ENCODE results near the gene ALK.

Gene ALK

DNA sequence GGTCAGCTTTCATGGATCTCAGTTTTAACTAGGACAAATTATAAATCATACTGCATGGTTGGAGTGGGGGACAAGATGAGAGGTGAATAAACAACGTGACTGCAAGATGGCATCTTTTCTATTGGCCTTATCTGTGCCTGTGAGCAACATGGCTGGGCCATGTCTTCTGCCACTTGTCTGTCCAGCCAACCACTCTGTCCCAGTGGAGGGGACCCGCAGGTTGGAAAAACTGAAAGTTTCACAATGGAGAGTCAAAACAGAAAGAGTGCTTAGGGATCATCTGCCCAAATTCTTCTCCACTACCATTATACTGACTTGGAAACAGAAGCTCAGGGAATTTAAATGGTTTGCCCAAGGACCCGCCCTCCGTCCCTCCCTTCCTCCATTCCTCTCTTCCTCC, 104.1 kb downstream of the ALK start:
- no peak overlapping the region for H3K27ac ChIP-seq (ENCODE audit: low read depth, low read length)
- H3K4me3 ChIP-seq (ENCODE audit: low read depth, low read length) = no peak overlapping the region
- no peaks in the 10 kb centered on the region for H3K9me3 ChIP-seq (ENCODE audit: control insufficient read depth, insufficient read depth, low read depth, low read length)
- H3K36me3 ChIP-seq (ENCODE audit: control insufficient read depth, insufficient read depth, low read length) = no peaks in the 10 kb centered on the region
- no peak overlapping the region for H3K9ac ChIP-seq (ENCODE audit: low read length)
- H3K4me1 ChIP-seq (ENCODE audit: control insufficient read depth, insufficient read depth, low read length) = no peaks in the 10 kb centered on the region
- H3K27me3 ChIP-seq (ENCODE audit: control insufficient read depth, insufficient read depth, low read length) = no peaks in the 10 kb centered on the region

DNA sequence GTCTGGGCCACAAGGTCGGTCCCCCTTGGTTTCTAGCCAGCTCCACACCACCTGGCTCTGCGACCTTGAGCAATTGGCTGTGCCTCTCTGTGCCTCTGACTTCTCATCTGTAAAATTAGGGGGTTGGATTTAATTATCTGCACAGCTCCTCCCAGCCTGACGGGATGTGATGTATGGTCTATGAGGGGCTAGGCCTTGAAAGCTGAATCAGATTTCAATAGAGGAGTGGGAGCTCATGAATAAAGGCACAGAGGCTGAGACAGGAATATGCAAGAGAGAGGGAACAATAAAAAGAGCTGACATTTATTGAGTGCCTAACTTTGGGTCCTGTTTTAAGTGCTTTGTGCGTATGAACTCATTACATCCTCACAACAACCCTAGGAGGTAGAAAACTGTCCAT, 104.7 kb downstream of the ALK start:
- no peaks in the 10 kb centered on the region for H3K4me1 ChIP-seq (ENCODE audit: control insufficient read depth, insufficient read depth, low read length)
- H3K9me3 ChIP-seq (ENCODE audit: control insufficient read depth, insufficient read depth, low read depth, low read length) = no peaks in the 10 kb centered on the region
- H3K4me3 ChIP-seq (ENCODE audit: low read depth, low read length) = no peak overlapping the region
- no peak overlapping the region for H3K9ac ChIP-seq (ENCODE audit: low read length)
- no peaks in the 10 kb centered on the region for H3K27me3 ChIP-seq (ENCODE audit: control insufficient read depth, insufficient read depth, low read length)
- H3K27ac ChIP-seq (ENCODE audit: low read depth, low read length) = no peak overlapping the region
- H3K36me3 ChIP-seq (ENCODE audit: control insufficient read depth, insufficient read depth, low read length) = no peaks in the 10 kb centered on the region

- no peak overlapping the region for H3K27ac ChIP-seq (ENCODE audit: low read depth, low read length)
- H3K9ac ChIP-seq (ENCODE audit: low read length) = no peak overlapping the region
- no peaks in the 10 kb centered on the region for H3K4me1 ChIP-seq (ENCODE audit: control insufficient read depth, insufficient read depth, low read length)
- H3K27me3 ChIP-seq (ENCODE audit: control insufficient read depth, insufficient read depth, low read length) = no peaks in the 10 kb centered on the region
- no peaks in the 10 kb centered on the region for H3K9me3 ChIP-seq (ENCODE audit: control insufficient read depth, insufficient read depth, low read depth, low read length)
- no peak overlapping the region for H3K4me3 ChIP-seq (ENCODE audit: low read depth, low read length)
- H3K36me3 ChIP-seq (ENCODE audit: control insufficient read depth, insufficient read depth, low read length) = no peaks in the 10 kb centered on the region
These were observed 110.0 kb downstream of the ALK start for GRCh38 chr2:29811378-29811777.

- Histone ChIP-seq H3K9me3 (ENCODE audit: control insufficient read depth, insufficient read depth, low read depth, low read length) (no peaks in the 10 kb centered on the region), H3K4me1 (ENCODE audit: control insufficient read depth, insufficient read depth, low read length) (no peaks in the 10 kb centered on the region), H3K36me3 (ENCODE audit: control insufficient read depth, insufficient read depth, low read length) (no peaks in the 10 kb centered on the region), H3K9ac (ENCODE audit: low read length) (no peak overlapping the region), H3K27me3 (ENCODE audit: control insufficient read depth, insufficient read depth, low read length) (no peaks in the 10 kb centered on the region), H3K4me3 (ENCODE audit: low read depth, low read length) (no peak overlapping the region), H3K27ac (ENCODE audit: low read depth, low read length) (no peak overlapping the region)
These were observed 110.4 kb downstream of the ALK start for GRCh38 chr2:29810956-29811355.

DNA sequence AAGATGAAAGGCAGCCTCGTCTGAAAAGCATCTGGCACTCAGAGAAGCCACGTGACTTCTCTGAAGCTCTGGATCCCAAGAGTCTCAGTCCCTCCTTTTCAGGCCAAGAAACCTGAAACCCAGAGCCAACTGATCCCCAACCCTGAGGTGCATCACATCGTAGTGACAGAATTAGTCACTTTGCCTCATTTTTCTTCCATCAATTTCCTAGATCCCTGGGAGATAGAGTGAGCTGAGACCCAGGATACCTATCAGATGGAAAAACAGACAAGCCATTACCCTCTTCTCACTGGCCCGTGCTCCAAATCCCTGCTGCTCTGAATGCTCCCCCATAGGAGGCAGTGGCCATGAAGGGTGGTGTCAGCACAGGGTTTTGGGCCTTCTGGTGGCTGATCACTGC, 113.1 kb downstream of the ALK start:
- Histone ChIP-seq H3K27ac (ENCODE audit: low read depth, low read length) (no peak overlapping the region), H3K4me3 (ENCODE audit: low read depth, low read length) (no peak overlapping the region), H3K36me3 (ENCODE audit: control insufficient read depth, insufficient read depth, low read length) (no peaks in the 10 kb centered on the region), H3K4me1 (ENCODE audit: control insufficient read depth, insufficient read depth, low read length) (no peaks in the 10 kb centered on the region), H3K27me3 (ENCODE audit: control insufficient read depth, insufficient read depth, low read length) (no peaks in the 10 kb centered on the region), H3K9ac (ENCODE audit: low read length) (no peak overlapping the region), H3K9me3 (ENCODE audit: control insufficient read depth, insufficient read depth, low read depth, low read length) (no peaks in the 10 kb centered on the region)

DNA sequence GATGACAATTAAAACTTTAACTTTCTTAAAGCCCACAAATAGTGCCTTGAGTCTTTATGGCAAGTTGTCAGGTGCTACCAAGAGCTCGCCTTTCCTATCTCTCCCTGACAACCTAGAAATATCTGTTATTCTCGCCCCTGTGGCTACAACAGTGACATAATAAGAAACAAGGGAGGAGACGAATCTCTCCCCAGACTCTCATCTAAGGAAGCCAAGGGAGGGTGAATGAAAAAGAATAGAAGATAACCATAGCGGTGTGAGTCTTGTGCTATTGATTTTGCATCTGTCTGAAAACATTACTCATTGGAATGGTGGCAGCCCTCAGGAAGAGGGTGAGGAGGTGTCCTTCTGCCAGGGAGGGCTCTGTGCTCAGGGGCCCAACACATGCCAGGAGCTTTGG, 114.3 kb downstream of the ALK start:
- Histone ChIP-seq H3K9ac (ENCODE audit: low read length) (no peak overlapping the region), H3K36me3 (ENCODE audit: control insufficient read depth, insufficient read depth, low read length) (no peaks in the 10 kb centered on the region), H3K27ac (ENCODE audit: low read depth, low read length) (no peak overlapping the region), H3K4me1 (ENCODE audit: control insufficient read depth, insufficient read depth, low read length) (no peaks in the 10 kb centered on the region), H3K9me3 (ENCODE audit: control insufficient read depth, insufficient read depth, low read depth, low read length) (no peaks in the 10 kb centered on the region), H3K27me3 (ENCODE audit: control insufficient read depth, insufficient read depth, low read length) (no peaks in the 10 kb centered on the region), H3K4me3 (ENCODE audit: low read depth, low read length) (no peak overlapping the region)

DNA sequence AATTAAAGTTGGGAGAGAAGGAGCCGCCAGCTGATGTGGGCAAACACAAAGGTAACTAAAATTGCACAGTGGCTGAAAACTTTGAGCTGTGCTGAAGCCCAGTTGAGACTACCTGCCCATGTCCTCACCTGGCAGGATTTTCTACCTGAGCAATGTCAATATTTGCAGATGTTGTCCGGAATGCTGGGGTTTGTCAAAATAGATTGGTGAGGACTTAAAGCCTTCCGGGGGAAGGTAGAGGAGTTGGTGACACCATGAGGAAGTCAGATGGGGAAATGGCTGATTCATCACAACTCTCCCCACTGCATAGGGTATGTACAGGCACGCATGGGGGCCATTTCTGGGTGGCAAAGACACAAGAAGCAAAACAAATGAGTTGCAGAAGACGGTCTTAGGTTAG, 114.9 kb downstream of the ALK start:
- no peak overlapping the region for H3K4me3 ChIP-seq (ENCODE audit: low read depth, low read length)
- no peaks in the 10 kb centered on the region for H3K4me1 ChIP-seq (ENCODE audit: control insufficient read depth, insufficient read depth, low read length)
- no peaks in the 10 kb centered on the region for H3K27me3 ChIP-seq (ENCODE audit: control insufficient read depth, insufficient read depth, low read length)
- H3K9me3 ChIP-seq (ENCODE audit: control insufficient read depth, insufficient read depth, low read depth, low read length) = no peaks in the 10 kb centered on the region
- no peaks in the 10 kb centered on the region for H3K36me3 ChIP-seq (ENCODE audit: control insufficient read depth, insufficient read depth, low read length)
- no peak overlapping the region for H3K27ac ChIP-seq (ENCODE audit: low read depth, low read length)
- no peak overlapping the region for H3K9ac ChIP-seq (ENCODE audit: low read length)

DNA sequence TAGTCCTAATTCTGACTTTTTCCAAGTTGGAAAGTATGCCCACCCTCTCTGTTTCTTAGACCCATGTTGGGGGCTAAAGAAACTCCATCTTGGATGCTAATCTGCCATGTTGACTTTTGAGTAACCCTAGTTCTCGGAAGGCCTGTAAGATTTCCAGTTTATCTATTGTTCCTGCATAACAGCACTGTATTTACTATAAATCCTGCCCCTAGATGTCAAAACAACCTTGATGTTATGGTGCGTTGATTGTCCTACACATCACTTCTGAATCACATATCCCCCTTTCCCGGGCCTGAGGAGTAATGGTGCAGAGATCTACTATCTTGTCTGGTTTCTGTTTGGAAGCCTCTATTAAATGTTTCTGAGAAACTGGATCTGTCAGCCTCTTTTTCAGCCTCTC, 116.7 kb downstream of the ALK start:
- Histone ChIP-seq H3K4me1 (ENCODE audit: control insufficient read depth, insufficient read depth, low read length) (no peaks in the 10 kb centered on the region), H3K36me3 (ENCODE audit: control insufficient read depth, insufficient read depth, low read length) (no peaks in the 10 kb centered on the region), H3K9ac (ENCODE audit: low read length) (no peak overlapping the region), H3K27me3 (ENCODE audit: control insufficient read depth, insufficient read depth, low read length) (no peaks in the 10 kb centered on the region), H3K4me3 (ENCODE audit: low read depth, low read length) (no peak overlapping the region), H3K27ac (ENCODE audit: low read depth, low read length) (no peak overlapping the region), H3K9me3 (ENCODE audit: control insufficient read depth, insufficient read depth, low read depth, low read length) (no peaks in the 10 kb centered on the region)

DNA sequence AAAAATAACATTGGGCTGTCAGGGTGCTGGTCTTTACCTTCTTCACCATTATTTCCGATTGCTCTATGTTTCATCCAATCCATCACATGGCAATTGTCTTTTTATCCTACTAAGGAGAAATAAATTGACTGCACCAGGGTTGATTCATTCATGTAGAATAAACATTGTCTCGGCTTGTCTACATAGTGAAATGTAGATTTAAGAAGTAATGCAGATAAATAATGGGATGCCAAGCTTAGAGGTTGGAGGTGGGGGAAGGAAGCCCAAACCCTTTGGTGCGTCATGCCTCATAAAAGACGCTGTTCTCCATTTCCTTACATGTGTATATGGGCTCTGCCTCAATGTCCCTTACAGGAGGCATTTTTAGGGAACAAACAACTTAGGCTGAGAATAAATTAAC, 117.8 kb downstream of the ALK start:
- H3K36me3 ChIP-seq (ENCODE audit: control insufficient read depth, insufficient read depth, low read length) = no peaks in the 10 kb centered on the region
- H3K4me3 ChIP-seq (ENCODE audit: low read depth, low read length) = no peak overlapping the region
- H3K27ac ChIP-seq (ENCODE audit: low read depth, low read length) = no peak overlapping the region
- no peaks in the 10 kb centered on the region for H3K9me3 ChIP-seq (ENCODE audit: control insufficient read depth, insufficient read depth, low read depth, low read length)
- no peak overlapping the region for H3K9ac ChIP-seq (ENCODE audit: low read length)
- H3K27me3 ChIP-seq (ENCODE audit: control insufficient read depth, insufficient read depth, low read length) = no peaks in the 10 kb centered on the region
- H3K4me1 ChIP-seq (ENCODE audit: control insufficient read depth, insufficient read depth, low read length) = no peaks in the 10 kb centered on the region

DNA sequence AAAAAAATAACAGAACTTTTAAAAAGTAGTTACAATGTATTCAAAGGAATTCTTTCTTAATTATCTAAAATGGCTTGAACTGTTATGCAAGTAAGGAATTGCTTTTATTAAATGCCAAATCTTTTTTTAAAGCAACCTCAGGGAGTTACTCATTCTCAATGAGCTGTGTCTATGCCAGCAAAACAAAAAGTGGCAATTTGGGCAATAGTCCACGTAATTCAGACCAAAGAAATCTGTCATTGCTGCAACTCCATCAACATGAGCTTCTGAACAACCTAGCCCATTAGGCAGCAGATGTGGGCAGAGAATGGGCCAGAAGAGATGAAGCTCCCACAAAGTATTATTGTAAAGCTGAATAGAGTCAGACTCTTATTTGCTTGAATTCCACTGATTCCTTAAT, 118.4 kb downstream of the ALK start:
- Histone ChIP-seq H3K36me3 (ENCODE audit: control insufficient read depth, insufficient read depth, low read length) (no peaks in the 10 kb centered on the region), H3K27ac (ENCODE audit: low read depth, low read length) (no peak overlapping the region)

DNA sequence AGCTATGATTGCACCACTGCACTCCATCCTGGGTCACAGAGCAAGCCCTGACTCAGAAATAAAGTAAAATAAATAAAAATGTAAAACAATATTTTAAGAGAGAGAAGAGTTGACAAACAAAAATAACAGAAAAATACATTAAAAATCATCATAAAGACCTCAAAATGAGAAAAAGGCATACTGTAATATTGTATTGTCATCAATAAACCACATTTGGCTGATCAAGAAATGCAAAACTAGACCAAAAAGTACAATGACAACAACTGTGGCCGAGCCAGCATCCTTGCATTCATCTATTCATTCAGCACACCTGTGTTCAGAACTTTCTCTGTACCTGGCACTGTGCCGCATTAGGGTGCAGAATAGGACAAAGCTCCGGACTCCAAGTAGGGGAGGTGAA, 121.8 kb downstream of the ALK start:
- Histone ChIP-seq H3K9me3 (ENCODE audit: control insufficient read depth, insufficient read depth, low read depth, low read length) (no peaks in the 10 kb centered on the region), H3K4me3 (ENCODE audit: low read depth, low read length) (no peak overlapping the region), H3K27me3 (ENCODE audit: control insufficient read depth, insufficient read depth, low read length) (no peaks in the 10 kb centered on the region), H3K36me3 (ENCODE audit: control insufficient read depth, insufficient read depth, low read length) (no peaks in the 10 kb centered on the region), H3K27ac (ENCODE audit: low read depth, low read length) (no peak overlapping the region), H3K9ac (ENCODE audit: low read length) (no peak overlapping the region), H3K4me1 (ENCODE audit: control insufficient read depth, insufficient read depth, low read length) (no peaks in the 10 kb centered on the region; the same call in none of the 2 replicates)

More for the DNA sequence above, 118.4 kb downstream of the ALK start:
- H3K9ac ChIP-seq (ENCODE audit: low read length) = no peak overlapping the region
- no peaks in the 10 kb centered on the region for H3K4me1 ChIP-seq (ENCODE audit: control insufficient read depth, insufficient read depth, low read length)
- no peak overlapping the region for H3K4me3 ChIP-seq (ENCODE audit: low read depth, low read length)
- H3K27me3 ChIP-seq (ENCODE audit: control insufficient read depth, insufficient read depth, low read length) = no peaks in the 10 kb centered on the region
- no peaks in the 10 kb centered on the region for H3K9me3 ChIP-seq (ENCODE audit: control insufficient read depth, insufficient read depth, low read depth, low read length)

GRCh38 chr2:29797916-29798315, 123.5 kb downstream of the ALK start:
- no peaks in the 10 kb centered on the region for H3K36me3 ChIP-seq (ENCODE audit: control insufficient read depth, insufficient read depth, low read length)
- H3K9me3 ChIP-seq (ENCODE audit: control insufficient read depth, insufficient read depth, low read depth, low read length) = no peaks in the 10 kb centered on the region
- H3K4me1 ChIP-seq (ENCODE audit: control insufficient read depth, insufficient read depth, low read length) = no peaks in the 10 kb centered on the region; the same call in none of the 2 replicates
- no peak overlapping the region for H3K27ac ChIP-seq (ENCODE audit: low read depth, low read length)
- no peaks in the 10 kb centered on the region for H3K27me3 ChIP-seq (ENCODE audit: control insufficient read depth, insufficient read depth, low read length)
- no peak overlapping the region for H3K4me3 ChIP-seq (ENCODE audit: low read depth, low read length)
- no peak overlapping the region for H3K9ac ChIP-seq (ENCODE audit: low read length)

All from HUES6 (cell line).